K562 (cell line): ENCODE measurements around the gene CMSS1. TPM values are rescaled to one million over a fixed set of nuclear protein-coding genes. Genes with fewer than 3 reads are reported as not detected.

Source experiments
- ATAC-seq: fragments of 200-7000 bp; cut with Tn5 transposase; 3 replicates; pipeline ENCODE4 v1.9.1; 2020; ENCODE audit warnings: moderate library complexity
- BruUV-seq: library from RNA; stranded (reverse); fragments of 400-500 nt; replicated peaks from 2 replicates; lab custom pipeline; 2021; lab: Mats Ljungman, UMichigan
- CTCF ChIA-PET: fragments of 300-600 bp; formaldehyde crosslinking; extraction: SDS; loops from one replicate; lab custom pipeline; 2021; ENCODE audit warnings: low intra/inter-chr PET ratio; lab: Yijun Ruan, JAX
- POLR2A ChIA-PET: fragments of 300-600, 350-650 bp; sonication (Branson Sonifier 250); formaldehyde crosslinking; extraction: SDS; loops from one replicate; lab custom pipeline; 2021; ENCODE audit warnings: antibody characterized with exemption, inconsistent platforms; lab: Yijun Ruan, JAX
- DNase-seq, 4 experiments: peaks; one replicate each; pipeline versions ENCODE4 v3.0.0 to v3.0.0-alpha.2; 2011 to 2018; ENCODE audit warnings: low spot score in 3 of 4, mixed read lengths in 3 of 4; ENCODE audit errors: extremely low read depth in 1 of 4
- FAIRE-seq: peaks from 2 replicates; lab custom pipeline; 2011; peaks lifted over from hg19 to GRCh38; lab: Jason Lieb, UNC
- H2AFZ ChIP-seq: 2 replicates; pipeline ENCODE4 v1.6.0; 2011; ENCODE audit warnings: low read depth, low read length, control low read depth, inconsistent platforms
- H3K27ac ChIP-seq: fragments of 200-600 bp; 3 replicates; pipeline ENCODE4 v1.8.0; 2011; ENCODE audit warnings: low read depth, mild to moderate bottlenecking, control low read depth, inconsistent platforms, low read length, moderate library complexity, mixed read lengths; ENCODE audit errors: extremely low read depth
- H3K27me3 ChIP-seq, 2 experiments: fragments of 300-600 bp in 1 of 2; 2 replicates in 1 of 2; 3 replicates in 1 of 2; pipeline versions ENCODE4 v1.6.0 to v1.8.0; 2011; ENCODE audit warnings: inconsistent platforms in 2 of 2, low read length in 2 of 2, mild to moderate bottlenecking in 1 of 2, mixed read lengths in 1 of 2, moderate library complexity in 1 of 2; ENCODE audit not compliant: control insufficient read depth in 2 of 2, insufficient read depth in 2 of 2
- H3K36me3 ChIP-seq: fragments of 300-600 bp; 3 replicates; pipeline ENCODE4 v1.8.0; 2011; ENCODE audit warnings: mild to moderate bottlenecking, low read length, inconsistent platforms; ENCODE audit not compliant: control insufficient read depth, insufficient read depth
- H3K4me1 ChIP-seq, 2 experiments: fragments of 200-600 bp in 1 of 2; replicated peaks in 1 of 2; 2 replicates in 1 of 2; 3 replicates in 1 of 2; pipeline versions ENCODE4 v1.5.1 to v1.8.0; 2011; ENCODE audit warnings: inconsistent platforms in 2 of 2, low read length in 2 of 2, mild to moderate bottlenecking in 1 of 2, mixed read lengths in 1 of 2, moderate library complexity in 1 of 2; ENCODE audit not compliant: control insufficient read depth in 2 of 2, insufficient read depth in 2 of 2
- H3K4me2 ChIP-seq: 2 replicates; pipeline ENCODE4 v1.6.1; 2011; ENCODE audit warnings: low read length, control low read depth, inconsistent platforms, mixed read lengths; ENCODE audit not compliant: insufficient read depth
- H3K4me3 ChIP-seq: fragments of 200-600 bp; sonication (generic), shearing (Covaris generic); 2 replicates; pipeline ENCODE4 v1.5.1; 2016; ENCODE audit warnings: control low read depth, inconsistent platforms
- H3K79me2 ChIP-seq: fragments of 200-600 bp; 3 replicates; pipeline ENCODE4 v1.8.0; 2011; ENCODE audit warnings: low read length, inconsistent platforms; ENCODE audit not compliant: control insufficient read depth, insufficient read depth
- H3K9ac ChIP-seq, 2 experiments: 2 replicates each; pipeline versions ENCODE4 v1.6.0 to v1.6.1; 2011; ENCODE audit warnings: low read depth in 2 of 2, low read length in 2 of 2, control low read depth in 1 of 2, inconsistent platforms in 1 of 2, mild to moderate bottlenecking in 1 of 2, mixed read lengths in 1 of 2; ENCODE audit not compliant: insufficient read depth in 1 of 2
- H3K9me1 ChIP-seq: one replicate; pipeline ENCODE4 v1.6.0; 2011; ENCODE audit warnings: inconsistent platforms, mild to moderate bottlenecking, low read length, moderate library complexity; ENCODE audit not compliant: control insufficient read depth, insufficient read depth
- H3K9me3 ChIP-seq: replicated peaks from 2 replicates; pipeline ENCODE4 v1.5.1; 2011; ENCODE audit warnings: low read depth, low read length, inconsistent platforms; ENCODE audit not compliant: control insufficient read depth, insufficient read depth
- H4K20me1 ChIP-seq: replicated peaks from 2 replicates; pipeline ENCODE4 v1.6.1; 2011; ENCODE audit warnings: low read length, inconsistent platforms, mixed read lengths; ENCODE audit not compliant: control insufficient read depth, insufficient read depth
- ASH1L ChIP-seq: fragments of 450-650 bp; IDR thresholded peaks from 2 replicates; pipeline ENCODE4 v1.6.1; 2018; ENCODE audit warnings: borderline replicate concordance, mild to moderate bottlenecking, low read depth; ENCODE audit not compliant: partially characterized antibody
- ATF6 ChIP-seq: sonication (generic); formaldehyde crosslinking; IDR thresholded peaks from 2 replicates; pipeline ENCODE4 v1.4.0; 2020; ENCODE audit warnings: mild to moderate bottlenecking, missing genetic modification reagents
- ATF7 ChIP-seq: fragments of 450-650 bp; IDR thresholded peaks from 2 replicates; pipeline ENCODE4 v1.7.1; 2014; ENCODE audit warnings: mild to moderate bottlenecking, moderate library complexity
- BMI1 ChIP-seq: fragments of 150-350 bp; IDR thresholded peaks from 2 replicates; pipeline ENCODE4 v1.6.1; 2014; ENCODE audit warnings: low read length
- CBFA2T3 ChIP-seq: fragments of 450-650 bp; IDR thresholded peaks from 2 replicates; pipeline ENCODE4 v1.6.1; 2017
- ETV1 ChIP-seq: fragments of 450-650 bp; conservative IDR thresholded peaks from 2 replicates; pipeline ENCODE4 v1.6.1; 2016; ENCODE audit warnings: missing genetic modification characterization, control low read depth, low read depth, missing compliant biosample characterization
- HMGN3 ChIP-seq: IDR thresholded peaks from 2 replicates; pipeline ENCODE4 v1.6.1; 2011; ENCODE audit warnings: borderline replicate concordance, low read depth, mild to moderate bottlenecking, mixed read lengths, low read length; ENCODE audit not compliant: insufficient read length; ENCODE audit errors: extremely low read depth
- HSF4 ChIP-seq: fragments of 250-450 bp; sonication (Bioruptor Pico); IDR thresholded peaks from 2 replicates; pipeline ENCODE4 v2.1.2; 2022; ENCODE audit warnings: mild to moderate bottlenecking, moderate library complexity, borderline replicate concordance
- NFIX ChIP-seq: fragments of 250-450 bp; sonication (Bioruptor Pico); IDR thresholded peaks from 2 replicates; pipeline ENCODE4 v1.4.0; 2020; ENCODE audit warnings: low read depth, mild to moderate bottlenecking, moderate library complexity
- NUFIP1 ChIP-seq: fragments of 450-650 bp; IDR thresholded peaks from 2 replicates; pipeline ENCODE4 v1.6.1; 2018; ENCODE audit not compliant: partially characterized antibody
- PRDM10 ChIP-seq: fragments of 450-650 bp; IDR thresholded peaks from 2 replicates; pipeline ENCODE4 v1.6.1; 2018; ENCODE audit not compliant: partially characterized antibody
- PRMT5 ChIP-seq: sonication (generic); formaldehyde crosslinking; IDR thresholded peaks from 2 replicates; pipeline ENCODE4 v1.5.0; 2020; ENCODE audit warnings: missing genetic modification reagents
- ZNF316 ChIP-seq: fragments of 450-650 bp; IDR thresholded peaks from 2 replicates; pipeline ENCODE4 v1.6.1; 2016
- ZNF644 ChIP-seq: fragments of 200-800 bp; sonication (Bioruptor generic); IDR thresholded peaks from 2 replicates; pipeline ENCODE4 v1.6.1; 2016; ENCODE audit warnings: low read depth, missing genetic modification characterization, missing compliant biosample characterization
- WGBS: fragments of 100-300 bp; shearing (Covaris generic); methylation state at CpG from one replicate; pipeline ENCODE4 v1.1.6; 2016; ENCODE audit warnings: low coverage, mixed read lengths; ENCODE audit not compliant: insufficient coverage; ENCODE audit errors: missing lambda C conversion rate; 5-methylcytosine and 5-hydroxymethylcytosine counted together
- in situ Hi-C: fragments of 300-500 bp; cut with MboI; formaldehyde crosslinking; loops from 4 replicates; pipeline ENCODE4 v1.15.0; 2018; ENCODE audit warnings: inconsistent platforms, mixed read lengths
- intact Hi-C: fragments of 100-400 bp; cut with micrococcal nuclease; formaldehyde crosslinking; loops from 2 replicates; pipeline ENCODE4 v1.14.2; 2022
- polyA plus RNA-seq, 8 experiments: library from polyadenylated mRNA; depleted of rRNA in 4 of 8; stranded (reverse) in 5 of 8; unstranded in 3 of 8; fragments of >200 nt; fragmentation: Nextera tagmentation in 2 of 8; fragmentation: Illumina TruSeq in 1 of 8; extraction: Ambion mirVana in 2 of 8; extraction: Trizol in 1 of 8; gene quantifications; 2 replicates each; pipeline versions ENCODE4 v1.2.1 to v1.2.3, GENCODE V29; 2011 to 2014; ENCODE audit warnings: inconsistent platforms in 1 of 8, missing spikeins in 1 of 8
- total RNA-seq, 7 experiments: library from RNA; depleted of rRNA in 6 of 7; stranded (reverse); fragments of >200 nt in 6 of 7; fragmentation: Illumina TruSeq in 2 of 7; extraction: Trizol in 2 of 7; gene quantifications; 2 replicates each; pipeline versions ENCODE4 v1.2.1 to v1.2.3, GENCODE V29; 2011 to 2021; ENCODE audit warnings: low replicate concordance in 1 of 7

CMSS1 gene
- total and polyA plus RNA-seq, 9 of the 15 experiments (the other 6 are each of a cell fraction or from before 2014, with no cell fraction given): 46.9 to 109 (median 72.3) TPM

- Histone ChIP-seq H3K27me3 (no peaks in the 10 kb centered on the region), H3K79me2 (peaks cover 18% of the 10 kb centered on the region), H3K4me3 (no peak overlapping the region), H3K4me2 (peak overlapping the region; percentile 70), H3K27ac (peak overlapping the region; percentile 90), H2AFZ (peak overlapping the region; percentile 72), H4K20me1 (no peaks in the 10 kb centered on the region), H3K4me1 (peaks cover 0 to 19% of the 10 kb centered on the region in 2 experiments; a peak in 4 of 5 replicates), H3K9ac (peak overlapping the region in 1 of 2 experiments; percentile 62; a peak in 3 of 4 replicates), H3K36me3 (no peaks in the 10 kb centered on the region; the same call in 2 of the 3 replicates), H3K9me3 (no peaks in the 10 kb centered on the region), H3K9me1 (no peaks in the 10 kb centered on the region)
- ATAC-seq (peak; percentile 86), FAIRE-seq (peak; percentile 75), DNase-seq (peak in 3 of 4 experiments; percentile 15 to 64 (median 34))
- BruUV-seq: no TSS peak
- ChIA-PET CTCF (no interaction called here), POLR2A (interaction anchor here (0.5 to 1.4 kb wide), 6 partner anchors 11 to 101 kb away, joined by 3 to 6 read pairs (median 4); no protein-coding TSS in a partner anchor)
- intact Hi-C loops: loop anchor here (5.0 kb wide), 1 partner anchor 78 kb away; no protein-coding TSS in a partner anchor
- WGBS: 24% methylated on average over 8 of the region's 10 CpGs
- in situ Hi-C loops: no loop called here
- TF ChIP-seq ETV1 (tag) (no peak), PRDM10 (no peak), HSF4 (CRISPR knock-in tag) (no peak), PRMT5 (CRISPR knock-in tag) (no peak), ZNF644 (peak; percentile 22; the same call in 1 of the 2 replicates), NUFIP1 (no peak), CBFA2T3 (peak; percentile 7; the same call in 1 of the 2 replicates), ATF7 (peak; percentile 55; the same call in 1 of the 2 replicates), ASH1L (no peak), ZNF316 (peak; percentile 20; the same call in 1 of the 2 replicates), BMI1 (no peak), ATF6 (no peak), NFIX (no peak), HMGN3 (no peak)
These were observed 103.1 kb downstream of the CMSS1 start for GRCh38 chr3:99920481-99921376.
